Central memory CD4-positive, alpha-beta T cell (primary cell): ENCODE data around the gene RAB30.
"Not testable (repeated sequence)": the region's sequence is repeated elsewhere in the genome, so short reads cannot be mapped to it uniquely, and the experiment has no call there.

Source experiments
- DNase-seq: peaks from one replicate; pipeline ENCODE4 v3.0.0; 2022

The RAB30 gene

DNA sequence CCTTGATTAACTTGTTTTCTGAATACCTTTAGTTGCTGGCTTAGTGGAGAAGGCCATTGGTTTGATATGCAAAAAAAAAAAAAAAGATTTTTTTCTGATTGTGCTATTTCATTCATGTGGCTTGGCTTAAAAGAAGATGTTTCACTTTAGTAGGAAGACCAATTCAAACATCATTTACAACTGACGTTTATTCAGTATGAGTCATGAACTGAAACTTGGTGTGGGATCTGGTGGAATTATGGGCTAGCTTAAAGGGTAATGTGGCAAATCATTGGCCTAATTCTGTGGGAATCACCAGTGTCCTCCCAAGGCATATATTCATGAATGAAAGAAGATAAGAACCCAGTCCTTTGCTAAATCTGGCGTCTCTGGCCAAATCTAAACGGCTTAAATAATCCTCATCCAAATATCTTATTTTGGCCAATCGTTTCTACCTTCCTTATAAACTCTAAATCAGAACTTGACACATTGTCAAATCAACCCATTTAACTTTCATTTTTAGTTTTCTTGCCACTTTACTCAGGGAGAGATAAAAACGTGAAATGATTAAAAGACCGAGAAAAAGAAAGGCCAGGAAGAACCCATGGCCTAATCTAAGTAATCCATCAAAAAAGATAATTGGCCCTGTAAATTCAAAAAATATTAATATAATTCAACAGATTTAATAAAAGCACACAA, 93.1 kb downstream of the RAB30 start:
- DNase-seq = no peak

GRCh38 chr11:82976786-82977185, 94.9 kb downstream of the RAB30 start:
- no peak for DNase-seq

GRCh38 chr11:82975882-82976281, 95.8 kb downstream of the RAB30 start:
- no peak for DNase-seq

- DNase-seq = no peak
Observed at GRCh38 chr11:82974851-82975250, 96.8 kb downstream of the RAB30 start.

GRCh38 chr11:82974135-82974534, 97.6 kb downstream of the RAB30 start:
- no peak for DNase-seq

DNA sequence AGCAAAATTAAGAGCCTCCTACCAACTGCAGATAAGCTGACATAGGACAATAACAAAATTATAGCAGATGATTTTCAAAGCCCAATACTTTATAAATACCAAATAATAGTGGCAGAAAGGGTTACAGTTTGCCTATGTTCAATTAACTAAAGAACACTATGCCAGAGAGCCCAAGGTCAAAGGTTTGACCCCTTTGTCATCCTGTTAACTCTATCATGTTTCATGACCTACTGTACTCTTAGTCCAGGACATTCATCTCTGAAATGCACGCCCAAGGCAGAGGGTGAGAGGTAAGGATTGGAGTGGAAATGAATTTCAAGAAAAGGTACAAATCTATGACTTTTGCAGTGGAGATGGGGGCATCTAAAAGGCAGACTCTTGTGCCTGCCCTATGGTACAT, 99.6 kb downstream of the RAB30 start:
- no peak for DNase-seq

- peak; percentile 32 for DNase-seq
Observed at GRCh38 chr11:82971519-82971946, 100.2 kb downstream of the RAB30 start.

DNA sequence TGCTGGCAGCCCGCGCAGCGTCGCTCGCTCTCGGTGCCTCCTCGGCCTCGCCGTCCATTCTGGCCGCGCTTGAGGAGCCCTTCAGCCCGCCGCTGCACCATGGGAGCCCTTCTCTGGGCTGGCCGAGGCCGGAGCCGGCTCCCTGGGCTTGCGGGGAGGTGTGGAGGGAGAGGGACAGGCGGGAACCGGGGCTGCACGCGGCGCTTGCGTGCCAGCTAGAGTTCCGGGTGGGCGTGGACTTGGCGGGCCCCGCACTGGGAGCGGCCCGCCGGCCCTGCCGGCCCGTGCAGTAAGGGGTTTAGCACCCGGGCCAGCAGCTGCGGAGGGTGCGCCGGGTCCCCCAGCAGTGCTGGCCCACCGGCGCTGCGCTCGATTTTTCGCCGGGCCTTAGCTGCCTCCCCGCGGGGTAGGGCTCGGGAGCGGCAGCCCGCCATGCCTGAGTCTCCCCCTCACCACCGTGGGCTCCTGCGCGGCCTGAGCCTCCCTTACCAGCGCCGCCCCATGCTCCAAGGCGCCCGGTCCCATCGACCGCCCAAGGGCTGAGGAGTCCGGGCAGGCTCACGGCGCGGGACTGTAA, 101.1 kb downstream of the RAB30 start:
- DNase-seq = not testable (repeated sequence)

- no peak for DNase-seq
Observed at GRCh38 chr11:82969811-82970210, 101.9 kb downstream of the RAB30 start.

DNA sequence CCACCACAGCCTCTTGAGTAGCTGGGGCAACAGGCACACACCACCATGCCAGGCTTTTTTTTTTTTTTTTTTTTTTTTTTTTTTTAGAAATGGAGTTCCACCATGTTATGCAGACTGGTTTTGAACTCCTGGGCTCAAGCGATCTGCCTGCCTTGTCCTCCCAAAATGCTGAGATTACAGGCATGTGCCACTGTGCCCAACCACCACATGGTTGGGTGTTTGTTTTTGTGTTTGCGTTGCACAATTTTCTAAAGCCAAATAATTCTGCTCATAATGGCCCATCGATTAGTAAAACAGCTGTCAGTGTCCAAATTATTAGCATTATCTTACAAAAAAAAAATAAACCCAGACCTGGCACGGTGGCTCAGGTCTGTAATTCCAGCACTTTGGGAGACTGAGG, 104.3 kb downstream of the RAB30 start:
- no peak for DNase-seq

GRCh38 chr11:82962021-82962420, 109.7 kb downstream of the RAB30 start:
- not testable (repeated sequence) for DNase-seq

- no peak for DNase-seq
Observed at GRCh38 chr11:82960779-82961143, 110.9 kb downstream of the RAB30 start.

GRCh38 chr11:82959987-82960778, 111.5 kb downstream of the RAB30 start:
- DNase-seq = peak; percentile 82

GRCh38 chr11:82955736-82956453, 115.8 kb downstream of the RAB30 start:
- DNase-seq = peak; percentile 75

DNA sequence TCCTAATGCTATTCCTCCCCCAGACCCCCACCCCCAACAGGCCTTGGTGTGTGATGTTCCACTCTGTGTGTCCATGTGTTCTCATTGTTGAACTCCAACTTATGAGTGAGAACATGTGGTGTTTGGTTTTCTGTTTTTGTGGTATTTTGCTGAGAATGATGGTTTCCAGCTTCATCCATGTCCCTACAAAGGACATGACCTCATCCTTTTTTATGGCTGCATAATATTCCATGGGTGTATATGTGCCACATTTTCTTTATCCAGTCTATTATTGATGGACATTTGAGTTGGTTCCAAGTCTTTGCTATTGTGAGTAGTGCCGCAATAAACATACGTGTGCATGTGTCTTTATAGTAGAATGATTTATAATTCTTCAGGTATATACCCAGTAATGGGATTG, 121.2 kb downstream of the RAB30 start:
- not testable (repeated sequence) for DNase-seq

DNA sequence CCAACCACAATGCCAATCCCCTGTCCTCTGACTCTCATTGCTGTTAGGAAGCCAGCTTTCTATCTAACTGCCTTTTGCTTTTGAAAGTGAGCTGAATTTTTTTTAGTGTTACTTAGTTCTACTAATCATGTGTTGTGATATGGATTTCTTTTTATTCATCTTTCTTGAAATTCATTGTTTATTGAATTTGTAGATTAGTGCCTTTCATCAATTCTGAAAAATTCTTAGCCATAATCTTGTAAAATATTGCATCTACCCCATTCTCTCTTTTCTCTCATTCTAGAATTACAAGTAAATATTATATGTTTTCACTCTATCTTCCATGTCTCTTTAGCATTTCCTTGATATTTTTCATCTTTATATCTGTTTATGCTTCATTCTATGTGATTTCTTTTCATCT, 122.3 kb downstream of the RAB30 start:
- DNase-seq = no peak

- DNase-seq = no peak
Observed at GRCh38 chr11:82945682-82946081, 126.0 kb downstream of the RAB30 start.

DNA sequence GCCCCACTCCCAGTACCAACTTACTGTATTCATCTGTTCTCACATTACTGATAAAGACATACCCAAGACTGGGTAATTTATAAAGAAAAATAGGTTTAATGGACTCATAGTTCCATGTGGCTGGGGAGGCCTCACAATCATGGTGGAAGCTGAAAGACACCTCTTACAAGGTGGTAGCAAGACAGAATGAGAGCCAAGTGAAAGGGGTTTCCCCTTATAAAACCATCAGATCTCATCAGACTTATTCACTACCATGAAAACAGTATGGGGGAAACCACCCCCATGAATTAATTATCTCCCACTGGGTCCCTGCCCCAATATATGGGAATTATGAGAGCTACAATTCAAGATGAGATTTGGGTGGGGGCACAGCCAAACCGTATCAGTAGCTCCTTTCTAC, 126.7 kb downstream of the RAB30 start:
- not testable (repeated sequence) for DNase-seq

DNA sequence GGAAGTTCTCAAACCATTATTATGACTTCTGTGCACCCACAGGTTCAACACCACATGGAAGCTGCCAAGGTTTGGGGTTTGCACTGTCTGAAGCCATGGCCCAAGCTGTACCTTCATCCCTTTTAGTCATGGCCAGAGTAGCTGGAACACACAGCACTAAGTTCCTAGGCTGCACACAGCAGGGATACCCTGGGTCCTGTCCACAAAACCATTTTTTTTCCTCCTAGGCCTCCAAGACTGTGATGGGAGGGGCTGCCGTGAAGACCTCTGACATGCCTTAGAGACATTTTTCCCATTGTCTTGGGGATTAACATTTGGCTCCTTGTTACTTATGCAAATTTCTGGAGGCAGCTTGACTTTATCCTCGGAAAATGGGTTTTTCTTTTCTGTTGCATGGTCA, 127.5 kb downstream of the RAB30 start:
- DNase-seq = no peak

DNA sequence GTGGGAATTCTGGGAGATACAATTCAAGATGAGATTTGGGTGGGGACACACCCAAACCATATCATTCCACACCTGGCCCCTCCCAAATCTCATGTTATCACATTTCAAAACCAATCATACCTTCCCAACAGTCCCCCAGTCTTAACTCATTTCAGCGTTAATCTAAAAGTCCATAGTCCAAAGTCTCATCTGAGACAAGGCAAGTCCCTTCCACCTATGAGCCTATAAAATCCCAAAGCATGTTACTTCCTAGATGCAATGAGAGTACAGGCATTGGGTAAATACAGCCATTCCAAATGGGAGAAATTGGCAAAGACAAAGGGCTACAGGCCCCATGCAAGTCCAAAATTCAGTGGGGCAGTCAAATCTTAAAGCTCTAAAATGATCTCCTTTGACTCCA, 128.3 kb downstream of the RAB30 start:
- not testable (repeated sequence) for DNase-seq

DNA sequence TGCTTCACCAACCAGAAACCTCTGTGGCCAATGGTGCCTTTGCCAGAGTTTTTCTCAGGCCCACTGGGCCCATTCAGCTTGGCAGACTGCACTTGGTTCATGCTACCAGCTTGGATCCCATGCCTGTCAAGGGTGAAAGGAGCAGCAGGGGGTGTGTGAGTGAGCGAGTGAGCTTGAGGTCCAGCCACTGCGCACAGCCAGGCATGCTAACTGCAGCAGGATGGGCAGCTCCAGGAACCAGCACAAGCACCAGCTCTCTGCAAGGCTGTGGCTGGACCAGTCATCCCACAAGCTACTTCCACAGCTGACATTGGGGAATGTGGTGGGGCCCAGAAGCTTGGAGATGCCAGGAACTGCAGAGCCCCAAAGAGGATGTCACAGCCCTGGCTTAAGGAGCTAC, 129.3 kb downstream of the RAB30 start:
- no peak for DNase-seq

- no peak for DNase-seq
Observed at GRCh38 chr11:82939456-82939855, 132.2 kb downstream of the RAB30 start.

GRCh38 chr11:82937554-82937953, 134.1 kb downstream of the RAB30 start:
- no peak for DNase-seq
